Endothelial cell of umbilical vein (primary cell): Measurements from ENCODE around the gene GPR42. TPM values are rescaled to one million over a fixed set of nuclear protein-coding genes. Genes with fewer than 3 reads are reported as not detected.

Experiments
- BruUV-seq: library from RNA; stranded (reverse); fragments of 400-500 nt; replicated peaks from 2 replicates; lab custom pipeline; 2021; lab: Mats Ljungman, UMichigan
- CTCF ChIA-PET: fragments of 300-600, 350-600 bp; sonication (Branson Sonifier 250); formaldehyde crosslinking; loops from one replicate; lab custom pipeline; 2021; ENCODE audit warnings: antibody characterized with exemption, inconsistent platforms; lab: Charles Lee
- POLR2A ChIA-PET: fragments of 300-600, 350-600 bp; sonication (Branson Sonifier 250); formaldehyde crosslinking; loops from one replicate; lab custom pipeline; 2021; ENCODE audit warnings: antibody characterized with exemption, inconsistent platforms; lab: Charles Lee
- DNase-seq: peaks from one replicate; pipeline ENCODE4 v3.0.0-alpha.2; 2011; ENCODE audit warnings: low read depth, low spot score
- FAIRE-seq: peaks from 2 replicates; lab custom pipeline; 2011; peaks lifted over from hg19 to GRCh38; lab: Jason Lieb, UNC
- H2AFZ ChIP-seq: 2 replicates; pipeline ENCODE4 v1.6.0; 2012; ENCODE audit warnings: low read depth, low read length, control low read depth, inconsistent platforms
- H3K27ac ChIP-seq: 2 replicates; pipeline ENCODE4 v1.5.1; 2011; ENCODE audit warnings: low read depth, mild to moderate bottlenecking, control low read depth, low read length, moderate library complexity; ENCODE audit not compliant: insufficient read depth
- H3K27me3 ChIP-seq, 2 experiments: 2 replicates each; pipeline versions ENCODE4 v1.6.0 to v1.6.1; 2011; ENCODE audit warnings: low read length in 2 of 2, mixed read lengths in 1 of 2; ENCODE audit not compliant: control insufficient read depth in 2 of 2, insufficient read depth in 2 of 2
- H3K36me3 ChIP-seq, 2 experiments: 2 replicates in 1 of 2; 3 replicates in 1 of 2; pipeline ENCODE4 v1.5.1; 2011; ENCODE audit warnings: low read length in 2 of 2, mild to moderate bottlenecking in 1 of 2, moderate library complexity in 1 of 2; ENCODE audit not compliant: control insufficient read depth in 2 of 2, insufficient read depth in 2 of 2; ENCODE audit errors: extremely low read depth in 1 of 2
- H3K4me1 ChIP-seq: 3 replicates; pipeline ENCODE4 v1.5.1; 2011; ENCODE audit warnings: mild to moderate bottlenecking, low read length; ENCODE audit not compliant: control insufficient read depth, insufficient read depth; ENCODE audit errors: extremely low read depth
- H3K4me2 ChIP-seq: 2 replicates; pipeline ENCODE4 v1.6.1; 2011; ENCODE audit warnings: low read length, control low read depth, mixed read lengths; ENCODE audit not compliant: insufficient read depth
- H3K4me3 ChIP-seq, 3 experiments: fragments of 200-600 bp in 1 of 3; sonication (generic), shearing (Covaris generic) in 1 of 3; replicated peaks in 1 of 3; 2 replicates each; pipeline ENCODE4 v1.5.1; 2011 to 2016; ENCODE audit warnings: control low read depth in 3 of 3, low read length in 3 of 3, mild to moderate bottlenecking in 2 of 3, inconsistent platforms in 1 of 3, low read depth in 1 of 3, moderate library complexity in 1 of 3; ENCODE audit not compliant: insufficient read depth in 1 of 3
- H3K79me2 ChIP-seq: 2 replicates; pipeline ENCODE4 v1.6.0; 2012; ENCODE audit warnings: low read length, inconsistent platforms; ENCODE audit not compliant: control insufficient read depth, insufficient read depth
- H3K9ac ChIP-seq: replicated peaks from 2 replicates; pipeline ENCODE3; 2011; ENCODE audit warnings: low read length, control low read depth; ENCODE audit not compliant: insufficient read depth; ENCODE audit errors: extremely low read depth
- H3K9me1 ChIP-seq: replicated peaks from 3 replicates; pipeline ENCODE4 v1.6.0; 2011; ENCODE audit warnings: mild to moderate bottlenecking, low read length; ENCODE audit not compliant: control insufficient read depth, insufficient read depth; ENCODE audit errors: extremely low read depth
- H3K9me3 ChIP-seq: replicated peaks from 2 replicates; pipeline ENCODE4 v1.5.1; 2012; ENCODE audit warnings: low read length, inconsistent platforms; ENCODE audit not compliant: control insufficient read depth, insufficient read depth
- H4K20me1 ChIP-seq: replicated peaks from 2 replicates; pipeline ENCODE3; 2011; ENCODE audit warnings: mild to moderate bottlenecking, low read length; ENCODE audit not compliant: control insufficient read depth, insufficient read depth; ENCODE audit errors: extremely low read depth
- CTCF ChIP-seq, 2 donors: IDR thresholded peaks; 1 replicate in 1 of 2; 2 replicates in 1 of 2; pipeline ENCODE4 v1.5.1; 2011; ENCODE audit warnings: low read length in 2 of 2, mild to moderate bottlenecking in 2 of 2, moderate library complexity in 2 of 2, control low read depth in 1 of 2, inconsistent platforms in 1 of 2, low read depth in 1 of 2; ENCODE audit not compliant: insufficient read depth in 1 of 2; ENCODE audit errors: extremely low read depth in 1 of 2
- EZH2 ChIP-seq: IDR thresholded peaks from 2 replicates; pipeline ENCODE4 v1.6.1; 2012; ENCODE audit warnings: borderline replicate concordance, low read depth, mild to moderate bottlenecking, moderate library complexity, low read length, inconsistent platforms; ENCODE audit not compliant: severe bottlenecking
- FOS ChIP-seq: IDR thresholded peaks from 2 replicates; pipeline ENCODE4 v1.6.1; 2011; ENCODE audit warnings: mild to moderate bottlenecking, low read length, moderate library complexity, borderline replicate concordance; ENCODE audit not compliant: insufficient read depth
- GATA2 ChIP-seq: IDR thresholded peaks from 2 replicates; pipeline ENCODE4 v1.7.0; 2011; ENCODE audit warnings: low read depth, mild to moderate bottlenecking, moderate library complexity, mixed read lengths, low read length; ENCODE audit not compliant: insufficient read length, insufficient read depth
- JUN ChIP-seq: IDR thresholded peaks from 2 replicates; pipeline ENCODE4 v1.6.1; 2011; ENCODE audit warnings: borderline replicate concordance, low read depth; ENCODE audit not compliant: insufficient read length, insufficient read depth
- MAX ChIP-seq: IDR thresholded peaks from 2 replicates; pipeline ENCODE4 v1.6.1; 2011; ENCODE audit not compliant: insufficient read depth, insufficient read length
- MYC ChIP-seq: IDR thresholded peaks from one replicate; pipeline ENCODE4 v1.6.1; 2011; ENCODE audit warnings: mild to moderate bottlenecking, low read depth, low read length
- POLR2A ChIP-seq: IDR thresholded peaks from 2 replicates; pipeline ENCODE4 v1.6.1; 2012; ENCODE audit warnings: low read depth, mild to moderate bottlenecking, control low read depth, low read length
- POLR2AphosphoS5 ChIP-seq: IDR thresholded peaks from 2 replicates; pipeline ENCODE4 v1.6.1; 2012; ENCODE audit warnings: low read depth, mild to moderate bottlenecking, control low read depth, low read length, moderate library complexity; ENCODE audit not compliant: insufficient read depth
- dilution Hi-C: fragments of 300-500 bp; cut with MboI; formaldehyde crosslinking; loops from one replicate; pipeline ENCODE4 v1.15.0; 2019; ENCODE audit warnings: low sequenced_read_pairs; ENCODE audit not compliant: extremely low pct_ligation_motif_present
- intact Hi-C: fragments of 100-400 bp; cut with micrococcal nuclease; formaldehyde crosslinking; loops from one replicate; pipeline ENCODE4 v1.10.0; 2022
- polyA plus RNA-seq, 4 experiments: library from polyadenylated mRNA; depleted of rRNA in 3 of 4; stranded (reverse) in 3 of 4; unstranded in 1 of 4; fragments of >200 nt; gene quantifications; 2 replicates each; pipeline versions ENCODE4 v1.2.1 to v1.2.3, GENCODE V29; 2011 to 2012; ENCODE audit warnings: missing spikeins in 1 of 4
- total RNA-seq: library from RNA; stranded (reverse); gene quantifications from 2 replicates; pipeline ENCODE4 v1.2.3, GENCODE V29; 2021

Gene GPR42
- total and polyA plus RNA-seq, 2 donors (not counting 3 experiments of a cell fraction or from before 2014, with no cell fraction given) = not detected

GRCh38 chr19:35408284-35409171 lies 37.7 kb downstream of the GPR42 start:
- Histone ChIP-seq H2AFZ (no peak overlapping the region), H3K27ac (no peak overlapping the region), H3K79me2 (no peaks in the 10 kb centered on the region), H3K4me3 (no peak overlapping the region), H3K36me3 (no peaks in the 10 kb centered on the region), H3K4me2 (no peak overlapping the region), H4K20me1 (no peaks in the 10 kb centered on the region), H3K4me1 (no peaks in the 10 kb centered on the region), H3K9ac (no peak overlapping the region), H3K27me3 (no peaks in the 10 kb centered on the region), H3K9me3 (no peaks in the 10 kb centered on the region), H3K9me1 (no peaks in the 10 kb centered on the region)
- intact Hi-C loops = no loop called here
- ChIA-PET POLR2A (interaction anchor here (0.5 kb wide), 1 partner anchor 96 kb away, joined by 3 read pairs; no protein-coding TSS in a partner anchor), CTCF (interaction anchor here (1.6 kb wide), 1 partner anchor 8 kb away, joined by 3 read pairs; no protein-coding TSS in a partner anchor)
- FAIRE-seq (no peak), DNase-seq (no peak)
- dilution Hi-C loops = no loop called here
- TF ChIP-seq JUN (no peak), CTCF (IDR thresholded peaks at IDR 0.05; ENCODE audit: extremely low read depth in 1 of 2, insufficient read depth in 1 of 2, low read depth in 1 of 2, low read length in 2 of 2) (no peak), FOS (no peak), EZH2 (no peak), MAX (no peak), POLR2A (no peak), POLR2AphosphoS5 (no peak), MYC (no peak), GATA2 (no peak)
- no TSS peak for BruUV-seq
